GM13976 (cell line): ENCODE results near the gene DCAF10.

Source experiments
- DNase-seq: peaks from one replicate; pipeline ENCODE4 v3.0.0; 2012; ENCODE audit warnings: low spot score
- in situ Hi-C: fragments of 300-500 bp; cut with MboI; formaldehyde crosslinking; loops from one replicate; pipeline ENCODE4 v1.12.0; 2022; ENCODE audit warnings: low sequenced_read_pairs, mixed read lengths, inconsistent platforms; ENCODE audit not compliant: unreplicated experiment
- TF ChIP-seq, protein P1 (sequence below): IDR thresholded peaks from 2 replicates; pipeline ENCODE4 v1.5.1; 2012; ENCODE audit warnings: borderline replicate concordance, mild to moderate bottlenecking; ENCODE audit not compliant: insufficient read depth; ENCODE audit errors: extremely low read depth, missing control alignments, control extremely low read depth

DCAF10 gene

DNA sequence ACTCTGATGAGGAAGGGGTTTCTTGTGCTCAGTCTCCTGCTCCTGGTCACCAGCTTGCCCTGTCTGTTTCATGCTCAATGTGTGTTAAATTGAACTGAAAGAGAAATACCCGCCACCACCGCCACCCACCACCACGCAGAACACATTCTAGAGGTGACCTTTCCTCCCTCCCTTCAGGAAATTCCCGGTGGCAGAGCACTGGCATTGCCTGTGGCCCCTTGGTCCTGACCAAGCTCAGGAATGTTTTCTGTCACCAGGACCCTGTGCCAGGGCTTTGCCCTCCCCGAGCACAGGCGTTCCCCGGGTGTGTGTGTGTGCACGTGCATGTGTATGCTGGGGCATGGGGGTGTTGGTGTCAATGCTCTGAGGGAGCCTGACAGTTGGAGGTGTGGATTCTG lies 113.6 kb downstream of the DCAF10 start:
- DNase-seq = no peak
- in situ Hi-C loops = loop anchor here (5.0 to 10.0 kb wide), 2 partner anchors 158 to 251 kb away; no protein-coding TSS in a partner anchor
- TF ChIP-seq, protein P1, sequence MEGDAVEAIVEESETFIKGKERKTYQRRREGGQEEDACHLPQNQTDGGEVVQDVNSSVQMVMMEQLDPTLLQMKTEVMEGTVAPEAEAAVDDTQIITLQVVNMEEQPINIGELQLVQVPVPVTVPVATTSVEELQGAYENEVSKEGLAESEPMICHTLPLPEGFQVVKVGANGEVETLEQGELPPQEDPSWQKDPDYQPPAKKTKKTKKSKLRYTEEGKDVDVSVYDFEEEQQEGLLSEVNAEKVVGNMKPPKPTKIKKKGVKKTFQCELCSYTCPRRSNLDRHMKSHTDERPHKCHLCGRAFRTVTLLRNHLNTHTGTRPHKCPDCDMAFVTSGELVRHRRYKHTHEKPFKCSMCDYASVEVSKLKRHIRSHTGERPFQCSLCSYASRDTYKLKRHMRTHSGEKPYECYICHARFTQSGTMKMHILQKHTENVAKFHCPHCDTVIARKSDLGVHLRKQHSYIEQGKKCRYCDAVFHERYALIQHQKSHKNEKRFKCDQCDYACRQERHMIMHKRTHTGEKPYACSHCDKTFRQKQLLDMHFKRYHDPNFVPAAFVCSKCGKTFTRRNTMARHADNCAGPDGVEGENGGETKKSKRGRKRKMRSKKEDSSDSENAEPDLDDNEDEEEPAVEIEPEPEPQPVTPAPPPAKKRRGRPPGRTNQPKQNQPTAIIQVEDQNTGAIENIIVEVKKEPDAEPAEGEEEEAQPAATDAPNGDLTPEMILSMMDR = no peak

DNA sequence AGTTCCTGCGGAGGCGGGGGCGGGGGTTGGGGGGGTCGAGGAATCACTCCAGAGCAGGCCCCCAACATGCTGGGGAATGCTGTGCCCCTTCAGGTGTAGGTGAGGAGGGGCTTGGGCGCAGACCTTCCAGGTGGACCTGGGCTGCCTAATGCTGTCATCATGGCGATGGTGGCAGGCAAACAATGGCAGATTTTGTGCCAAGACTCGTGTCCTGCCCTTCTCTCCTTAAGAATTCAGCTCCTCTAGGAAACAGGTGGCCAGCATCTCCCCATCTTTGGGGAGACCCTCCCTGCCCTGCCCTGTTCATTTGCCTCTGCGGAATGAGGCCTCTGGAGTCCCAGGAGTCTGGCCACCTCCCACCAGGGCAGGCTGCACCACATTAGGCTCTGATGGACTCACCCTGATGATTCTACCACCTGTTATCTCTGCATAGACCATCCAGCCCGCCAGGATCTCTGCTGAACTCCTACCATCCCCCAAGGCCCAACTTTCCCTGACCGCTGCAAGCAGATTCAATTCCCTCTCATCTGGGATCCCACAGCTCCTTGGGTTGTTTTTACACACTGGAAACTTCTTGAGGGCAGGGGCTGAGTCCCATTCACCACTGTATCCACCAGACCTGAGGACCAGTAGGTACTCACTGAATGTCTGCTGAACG lies 114.2 kb downstream of the DCAF10 start:
- TF ChIP-seq, protein P1 = no peak
- in situ Hi-C loops = loop anchor here (5.0 to 10.0 kb wide), 2 partner anchors 157 to 250 kb away; no protein-coding TSS in a partner anchor
- DNase-seq = no peak

DNA sequence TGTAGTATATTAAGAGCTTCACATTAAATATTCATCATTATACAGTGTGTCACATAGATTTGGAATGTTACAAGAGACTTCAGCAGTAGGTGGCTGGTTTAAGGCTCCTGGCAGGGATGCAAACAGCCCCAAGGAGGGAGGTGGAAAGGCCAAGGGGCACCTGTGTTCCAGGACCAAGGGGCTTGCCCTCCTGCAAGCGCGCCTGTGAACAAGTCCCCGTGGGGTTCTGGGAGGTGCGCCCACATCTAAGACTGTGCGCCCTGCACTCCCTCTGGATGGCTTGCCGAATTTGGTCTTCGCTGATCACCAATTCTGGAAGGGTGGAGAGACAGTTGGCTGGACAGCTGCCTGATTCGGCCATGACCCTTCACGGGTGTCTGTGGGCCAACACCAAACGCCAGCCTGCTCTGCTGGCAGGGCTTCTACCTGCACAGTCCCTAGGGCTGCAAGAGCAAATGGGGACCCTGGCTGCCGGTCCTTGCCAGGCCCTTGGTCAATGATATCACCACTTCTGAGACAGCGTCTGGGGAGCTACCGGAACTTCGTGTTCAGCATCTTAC lies 115.4 kb downstream of the DCAF10 start:
- in situ Hi-C loops = loop anchor here (10.0 kb wide), 1 partner anchor 249 kb away; no protein-coding TSS in a partner anchor
- no peak for DNase-seq
- TF ChIP-seq, protein P1 = no peak

DNA sequence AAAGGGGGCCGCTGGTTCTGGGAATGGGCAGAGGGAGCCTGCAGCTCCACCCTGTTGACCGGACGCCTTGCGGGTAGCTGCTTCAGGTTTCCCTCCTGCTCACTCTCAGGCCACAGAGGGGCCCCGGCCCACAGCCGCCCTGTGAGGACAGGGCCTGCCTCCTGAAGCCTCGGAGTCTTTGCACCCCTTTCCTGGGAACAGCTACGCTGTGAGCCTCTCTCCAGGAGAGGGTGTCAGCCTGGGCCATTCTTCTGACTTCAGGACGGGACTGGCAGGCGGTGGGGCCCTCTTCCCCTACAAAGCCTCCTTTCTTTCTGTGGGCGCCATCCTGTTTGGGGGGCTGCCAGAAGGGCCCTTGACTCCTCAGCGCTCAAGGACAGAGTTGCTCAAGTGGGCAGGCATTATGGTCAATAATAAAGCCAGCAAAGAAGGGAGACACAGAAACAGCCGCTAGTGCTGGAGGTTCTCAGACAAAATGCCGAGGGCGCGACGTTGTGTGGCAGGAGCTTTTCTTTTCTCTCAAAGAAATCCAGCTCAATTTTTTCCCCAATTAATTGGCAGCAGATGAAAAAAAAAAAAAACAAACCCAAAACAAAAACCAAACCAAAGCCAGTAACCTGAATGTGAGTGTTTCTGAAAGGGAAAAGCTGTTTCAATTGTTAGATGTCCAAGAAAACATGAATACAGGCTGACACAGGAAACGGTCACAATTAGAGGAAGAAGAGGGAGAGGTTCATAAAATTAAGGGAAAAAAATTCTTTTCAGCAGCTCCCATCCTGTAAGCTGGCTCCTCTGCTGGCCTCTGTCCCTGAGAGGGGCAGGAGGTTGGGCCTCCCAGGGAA lies 116.1 kb downstream of the DCAF10 start:
- TF ChIP-seq, protein P1 = no peak
- in situ Hi-C loops = loop anchor here (10.0 kb wide), 1 partner anchor 248 kb away; no protein-coding TSS in a partner anchor
- DNase-seq = no peak
